ENCODE results near the gene IGSF9B.

The IGSF9B gene

GRCh38 chr11:133927690-133928627, 28.8 kb downstream of the IGSF9B start:
- no peak for TF ChIP-seq JUND (IDR thresholded peaks at IDR 0.05; ENCODE audit: low read depth)
- in situ Hi-C loops (cut with HindIII; ENCODE audit: low pct_unique_long_range_greater_than_20kb, low sequenced_read_pairs): no loop called here
- DNase-seq (ENCODE audit: low read depth in 1 of 2, low spot score in 1 of 2): peak; percentile 92 to 98

- no peak for DNase-seq (ENCODE audit: low read depth in 1 of 2, low spot score in 1 of 2)
- in situ Hi-C loops (cut with HindIII; ENCODE audit: low pct_unique_long_range_greater_than_20kb, low sequenced_read_pairs): no loop called here
- no peak for TF ChIP-seq JUND (IDR thresholded peaks at IDR 0.05; ENCODE audit: low read depth)
Measured at GRCh38 chr11:133926466-133927246, 30.1 kb downstream of the IGSF9B start.

- in situ Hi-C loops (cut with HindIII; ENCODE audit: low pct_unique_long_range_greater_than_20kb, low sequenced_read_pairs): no loop called here
- DNase-seq (ENCODE audit: low read depth in 1 of 2, low spot score in 1 of 2): no peak
- TF ChIP-seq JUND (IDR thresholded peaks at IDR 0.05; ENCODE audit: low read depth): no peak
Measured at GRCh38 chr11:133925756-133926155, 31.0 kb downstream of the IGSF9B start.

- DNase-seq (ENCODE audit: low read depth in 1 of 2, low spot score in 1 of 2): no peak
- in situ Hi-C loops (cut with HindIII; ENCODE audit: low pct_unique_long_range_greater_than_20kb, low sequenced_read_pairs): no loop called here
- no peak for TF ChIP-seq JUND (IDR thresholded peaks at IDR 0.05; ENCODE audit: low read depth)
Measured at GRCh38 chr11:133924661-133925060, 32.1 kb downstream of the IGSF9B start.

GRCh38 chr11:133922078-133922870, 34.5 kb downstream of the IGSF9B start:
- TF ChIP-seq JUND (IDR thresholded peaks at IDR 0.05; ENCODE audit: low read depth): no peak
- no peak for DNase-seq (ENCODE audit: low read depth in 1 of 2, low spot score in 1 of 2)

GRCh38 chr11:133921513-133921912, 35.3 kb downstream of the IGSF9B start:
- no peak for DNase-seq (ENCODE audit: low read depth in 1 of 2, low spot score in 1 of 2)
- in situ Hi-C loops (cut with HindIII; ENCODE audit: low pct_unique_long_range_greater_than_20kb, low sequenced_read_pairs): no loop called here
- TF ChIP-seq JUND (IDR thresholded peaks at IDR 0.05; ENCODE audit: low read depth): no peak

More at GRCh38 chr11:133922078-133922870, 34.5 kb downstream of the IGSF9B start:
- in situ Hi-C loops (cut with HindIII; ENCODE audit: low pct_unique_long_range_greater_than_20kb, low sequenced_read_pairs): no loop called here

- no peak for DNase-seq (ENCODE audit: low read depth in 1 of 2, low spot score in 1 of 2)
- no peak for TF ChIP-seq JUND (IDR thresholded peaks at IDR 0.05; ENCODE audit: low read depth)
- in situ Hi-C loops (cut with HindIII; ENCODE audit: low pct_unique_long_range_greater_than_20kb, low sequenced_read_pairs): no loop called here
Measured at GRCh38 chr11:133921026-133921425, 35.7 kb downstream of the IGSF9B start.

- in situ Hi-C loops (cut with HindIII; ENCODE audit: low pct_unique_long_range_greater_than_20kb, low sequenced_read_pairs): no loop called here
- DNase-seq (ENCODE audit: low read depth in 1 of 2, low spot score in 1 of 2): no peak
- no peak for TF ChIP-seq JUND (IDR thresholded peaks at IDR 0.05; ENCODE audit: low read depth)
Measured at GRCh38 chr11:133920109-133920990, 36.4 kb downstream of the IGSF9B start.

- DNase-seq (ENCODE audit: low read depth in 1 of 2, low spot score in 1 of 2): no peak
- in situ Hi-C loops (cut with HindIII; ENCODE audit: low pct_unique_long_range_greater_than_20kb, low sequenced_read_pairs): no loop called here
- TF ChIP-seq JUND (IDR thresholded peaks at IDR 0.05; ENCODE audit: low read depth): no peak
Measured at GRCh38 chr11:133919330-133920108, 37.2 kb downstream of the IGSF9B start.

- no peak for DNase-seq (ENCODE audit: low read depth in 1 of 2, low spot score in 1 of 2)
- no peak for TF ChIP-seq JUND (IDR thresholded peaks at IDR 0.05; ENCODE audit: low read depth)
- in situ Hi-C loops (cut with HindIII; ENCODE audit: low pct_unique_long_range_greater_than_20kb, low sequenced_read_pairs): no loop called here
Measured at GRCh38 chr11:133918608-133919260, 38.0 kb downstream of the IGSF9B start.
